ENCODE measurements around the gene POLH. TPM values are rescaled to one million over a fixed set of nuclear protein-coding genes. Genes with fewer than 3 reads are reported as not detected.

Gene POLH
- 33.7 and 36.6 TPM in 2 replicates for total RNA-seq
- polyA plus RNA-seq, result 8.8 and 9.3 TPM in 2 replicates
- 12.6 and 13.6 TPM in 2 replicates for polyA plus RNA-seq (2011; cell fraction: cytosol; rRNA removed)
- 15.6 and 16.5 TPM in 2 replicates for polyA plus RNA-seq (2011; cell fraction: nucleus; rRNA removed)
- polyA plus RNA-seq (2012), result 20.4 and 23.2 TPM in 2 replicates
- 38.9 and 49.3 TPM in 2 replicates for polyA minus RNA-seq
- 12.1 TPM for polyA minus RNA-seq (2011; cell fraction: cytosol; rRNA and poly(A)+ RNA removed)
- 11.7 and 15.9 TPM in 2 replicates for polyA minus RNA-seq (2011; cell fraction: nucleus; rRNA and poly(A)+ RNA removed)
- percentile 68 among the genes with signal in this experiment for Bru-seq, nascent RNA
- BruChase-seq, experiment 1, labeled RNA remaining after a 6-hour chase, result percentile 77 among the genes with signal in this experiment
- percentile 82 among the genes with signal in this experiment for BruChase-seq, experiment 2, labeled RNA remaining after a 2-hour chase
- long read RNA-seq, transcript POLH-202 (11 exons, 3,540 nt), result major isoform, 18 of 47 reads
- long read RNA-seq, partial matches to known transcripts, result 3 of 47 reads
- long read RNA-seq, other reads (novel, unspliced or antisense), result 25 of 47 reads

- TF ChIP-seq FOS (IDR thresholded peaks at IDR 0.05; ENCODE audit: borderline replicate concordance, insufficient read depth, low read length) (no peak), MAX (IDR thresholded peaks at IDR 0.05; ENCODE audit: insufficient read depth, insufficient read length) (peak; percentile 37), POLR2AphosphoS5 (IDR thresholded peaks at IDR 0.05; ENCODE audit: insufficient read depth, low read depth, low read length) (peak; percentile 99), MYC (IDR thresholded peaks at IDR 0.05; ENCODE audit: low read depth, low read length) (peak; percentile 11), POLR2A (IDR thresholded peaks at IDR 0.05; ENCODE audit: low read depth, low read length) (peak; percentile 100), CTCF (IDR thresholded peaks at IDR 0.05; ENCODE audit: extremely low read depth in 1 of 2, insufficient read depth in 1 of 2, low read depth in 1 of 2, low read length in 2 of 2) (no peak)
- Histone ChIP-seq H4K20me1 (replicated peaks; ENCODE audit: control insufficient read depth, extremely low read depth, insufficient read depth, low read length) (no peaks in the 10 kb centered on the region), H3K36me3 (ENCODE audit: control insufficient read depth in 2 of 2, extremely low read depth in 1 of 2, insufficient read depth in 2 of 2, low read length in 2 of 2) (peaks cover 3 to 4% of the 10 kb centered on the region in 2 experiments), H3K27me3 (ENCODE audit: control insufficient read depth in 2 of 2, insufficient read depth in 2 of 2, low read length in 2 of 2) (no peaks in the 10 kb centered on the region), H3K9ac (replicated peaks; ENCODE audit: extremely low read depth, insufficient read depth, low read length) (peak within 1 kb of the TSS; percentile 68), H2AFZ (ENCODE audit: low read depth, low read length) (peak within 1 kb of the TSS; percentile 94), H3K9me3 (replicated peaks; ENCODE audit: control insufficient read depth, insufficient read depth, low read length) (no peaks in the 10 kb centered on the region), H3K4me2 (ENCODE audit: insufficient read depth, low read length) (peak within 1 kb of the TSS; percentile 90), H3K79me2 (ENCODE audit: control insufficient read depth, insufficient read depth, low read length) (peaks cover 63% of the 10 kb centered on the region), H3K4me1 (ENCODE audit: control insufficient read depth, extremely low read depth, insufficient read depth, low read length) (peaks cover 24% of the 10 kb centered on the region), H3K9me1 (replicated peaks; ENCODE audit: control insufficient read depth, extremely low read depth, insufficient read depth, low read length) (no peaks in the 10 kb centered on the region), H3K27ac (ENCODE audit: insufficient read depth, low read depth, low read length) (peak within 1 kb of the TSS; percentile 21), H3K4me3 (replicated peaks in 1 of 3; ENCODE audit: insufficient read depth in 1 of 3, low read depth in 1 of 3, low read length in 3 of 3) (peak within 1 kb of the TSS; percentile 76 to 89 (median 85))
- intact Hi-C loops (cut with micrococcal nuclease) (loop anchor here (2.0 kb wide), 2 partner anchors 51 to 59 kb away; partner anchors contain the start of genes POLR1C and YIPF3), dilution Hi-C loops (cut with MboI; ENCODE audit: extremely low pct_ligation_motif_present, low sequenced_read_pairs) (no loop called here)
- BruUV-seq (replicated peaks), result TSS peak; percentile 76
- ChIA-PET CTCF (interaction anchor here (1.3 to 1.5 kb wide), 2 partner anchors 499 to 503 kb away, joined by 3 to 6 read pairs; no protein-coding TSS in a partner anchor), POLR2A (interaction anchor here (1.2 to 1.5 kb wide), 2 partner anchors 54 to 59 kb away, joined by 3 to 4 read pairs; partner anchors contain the start of genes POLR1C and YIPF3)
- FAIRE-seq (peak; percentile 15), DNase-seq (ENCODE audit: low read depth, low spot score) (peak; percentile 96)
Observed at GRCh38 chr6:43575772-43576551, at the start of gene POLH, which contains the start of gene XPO5. POLH (plus strand) TSS chr6:43576185; CDS start chr6:43582320, 6,135 bp downstream. XPO5 (minus strand) TSS chr6:43576038; CDS start chr6:43575864, 174 bp downstream.
